Raji (cell line): ENCODE results near the gene TTC3.

Experiments
- POLR2A ChIP-seq: IDR thresholded peaks from 2 replicates; pipeline ENCODE4 v1.6.1; 2011; ENCODE audit warnings: low read depth, low read length, control low read depth; ENCODE audit not compliant: insufficient read depth

Gene TTC3

DNA sequence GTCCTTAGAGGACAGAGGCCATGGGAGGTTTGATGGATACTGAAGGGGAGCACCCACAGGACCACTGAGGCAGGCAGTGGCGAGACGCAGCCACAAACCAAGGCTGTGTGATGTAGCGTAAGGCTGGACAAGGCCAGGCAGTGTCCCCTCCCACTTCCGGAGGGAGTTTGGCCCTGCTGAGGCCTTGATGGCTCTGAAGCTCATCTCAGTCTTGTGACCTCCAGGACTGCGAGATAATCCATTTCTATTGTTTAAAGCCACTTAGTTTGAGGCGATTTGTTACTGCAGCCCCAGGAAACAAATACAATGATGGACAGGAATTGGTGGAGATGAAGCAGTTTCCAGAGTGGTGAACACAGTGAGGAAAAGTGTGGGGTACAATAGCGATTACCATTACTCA is 15.4 kb upstream of the TTC3 start:
- TF ChIP-seq POLR2A, result no peak

DNA sequence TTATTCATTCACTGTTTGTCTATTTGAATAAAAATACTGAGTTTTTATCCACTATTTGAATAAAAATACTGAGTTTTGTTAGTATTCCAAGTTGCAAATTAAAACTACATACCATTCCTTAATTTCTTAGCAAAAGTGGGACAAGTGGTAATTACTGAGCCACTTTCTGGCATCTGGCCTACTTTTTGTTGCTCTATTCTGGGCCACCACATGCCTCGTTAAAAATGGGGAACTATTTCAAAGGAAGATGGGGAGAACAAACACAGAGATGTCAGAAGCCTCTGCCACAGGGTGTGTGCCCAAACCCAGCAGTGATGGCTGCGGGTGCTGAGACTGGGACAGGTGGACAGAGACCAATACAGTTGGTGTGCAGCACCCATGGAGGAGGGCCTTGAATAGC is 14.8 kb upstream of the TTC3 start:
- no peak for TF ChIP-seq POLR2A

DNA sequence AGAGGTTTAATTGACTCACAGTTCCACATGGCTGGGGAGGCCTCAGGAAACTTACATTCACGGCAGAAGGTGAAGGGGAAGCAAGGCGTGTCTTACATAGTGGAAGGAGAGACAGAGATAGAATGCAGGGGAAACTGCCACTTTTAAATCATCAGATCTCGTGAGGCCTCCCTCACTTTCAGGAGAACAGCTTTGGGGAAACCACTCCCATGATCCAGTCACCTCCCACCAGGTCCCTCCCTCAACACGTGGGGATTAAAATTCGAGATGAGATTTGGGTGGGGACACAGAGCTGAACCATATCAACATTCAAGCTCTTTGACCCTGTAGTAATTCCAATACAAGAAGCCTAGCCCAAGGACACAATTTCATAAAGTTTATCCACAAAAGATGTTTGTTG is 13.9 kb upstream of the TTC3 start:
- TF ChIP-seq POLR2A, result no peak

DNA sequence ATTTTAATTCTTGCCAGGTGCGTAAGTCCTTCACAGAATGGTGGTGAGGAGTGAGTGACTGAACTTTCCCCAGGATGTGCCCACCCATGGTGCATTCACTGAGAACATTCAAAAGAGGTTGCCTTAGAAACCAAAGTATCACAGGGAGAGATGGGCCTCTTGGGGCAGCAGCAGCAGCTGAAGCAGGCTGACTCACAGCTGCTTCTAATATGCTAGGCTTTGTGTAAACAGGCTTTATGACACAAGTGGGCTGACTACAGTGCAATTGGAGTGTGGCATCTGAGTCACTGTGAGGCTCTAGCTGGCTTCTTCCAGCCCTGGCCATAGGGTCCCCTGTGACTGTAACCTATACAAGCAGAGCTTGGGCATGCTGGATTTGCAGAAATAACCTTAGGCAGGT is 12.8 kb upstream of the TTC3 start:
- no peak for TF ChIP-seq POLR2A

DNA sequence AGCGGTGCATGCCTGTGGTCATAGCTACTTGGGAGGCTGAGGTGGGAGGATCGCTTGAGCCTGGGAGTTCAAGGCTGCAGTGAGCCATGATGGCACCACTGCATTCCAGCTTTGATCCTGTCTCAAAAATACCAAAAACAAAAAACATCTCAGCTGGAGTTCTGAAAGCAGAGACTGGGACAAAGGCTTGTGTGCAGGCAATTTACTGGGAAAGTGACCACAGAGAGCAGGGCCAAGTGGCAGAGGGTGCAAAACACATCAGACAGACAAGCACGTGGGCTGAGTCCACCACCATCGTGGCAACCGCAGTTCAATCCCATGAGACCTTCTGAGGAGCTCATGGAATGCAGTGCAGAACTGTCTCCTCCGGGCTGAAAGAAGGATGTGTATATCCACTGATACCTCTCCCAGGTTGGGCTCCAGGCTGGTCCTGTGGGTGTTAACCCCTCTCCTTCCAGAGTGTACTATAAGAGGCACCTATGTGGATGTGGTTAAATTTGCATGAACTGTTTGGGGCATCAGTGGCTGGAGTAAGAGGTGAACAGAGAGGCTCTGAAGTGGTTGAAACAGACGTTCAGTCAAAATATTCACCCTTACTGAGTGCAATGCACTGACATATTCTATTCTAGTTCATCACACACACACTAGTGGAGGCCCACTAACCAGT is 11.0 kb upstream of the TTC3 start:
- no peak for TF ChIP-seq POLR2A

GRCh38 chr21:37062593-37062935 is 10.5 kb upstream of the TTC3 start:
- TF ChIP-seq POLR2A, result no peak

DNA sequence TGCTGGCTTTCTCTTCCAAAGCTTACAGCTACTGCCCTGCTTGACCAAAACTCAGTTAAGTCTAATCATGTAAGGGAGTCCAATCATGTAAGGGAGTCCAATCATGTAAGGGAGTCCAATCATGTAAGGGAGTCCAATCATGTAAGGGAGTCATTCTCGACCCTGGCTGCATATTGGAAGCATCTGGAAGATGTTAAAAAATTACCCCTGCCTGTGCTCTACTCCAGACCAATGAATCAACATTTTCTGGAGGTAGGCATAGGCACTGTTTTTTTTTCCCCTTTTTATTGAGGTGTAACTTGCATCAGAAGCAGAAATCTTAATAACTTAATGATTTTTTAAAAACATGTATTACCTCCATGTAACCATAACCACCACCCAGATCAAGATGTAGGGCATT is 9.6 kb upstream of the TTC3 start:
- no peak for TF ChIP-seq POLR2A

DNA sequence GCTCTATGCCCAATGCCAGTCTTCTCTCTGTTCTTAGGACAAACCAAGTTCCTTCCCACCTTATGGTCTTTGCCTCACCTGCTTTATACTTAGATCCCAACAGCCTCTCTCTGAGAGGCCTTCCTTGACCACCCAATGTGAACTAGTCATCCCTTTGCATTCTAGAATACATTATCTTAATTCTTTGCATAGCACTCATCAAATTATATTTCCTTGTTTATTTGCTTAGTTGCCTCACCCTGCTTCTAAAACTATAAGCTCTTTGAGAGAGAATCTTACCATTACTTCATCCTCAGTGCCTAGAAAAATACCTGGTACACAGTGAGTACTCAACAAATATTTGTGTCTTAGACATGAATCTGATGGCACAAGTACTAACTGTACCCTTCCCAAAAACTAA is 8.2 kb upstream of the TTC3 start:
- TF ChIP-seq POLR2A, result no peak

GRCh38 chr21:37065561-37066177 is 7.4 kb upstream of the TTC3 start:
- no peak for TF ChIP-seq POLR2A

DNA sequence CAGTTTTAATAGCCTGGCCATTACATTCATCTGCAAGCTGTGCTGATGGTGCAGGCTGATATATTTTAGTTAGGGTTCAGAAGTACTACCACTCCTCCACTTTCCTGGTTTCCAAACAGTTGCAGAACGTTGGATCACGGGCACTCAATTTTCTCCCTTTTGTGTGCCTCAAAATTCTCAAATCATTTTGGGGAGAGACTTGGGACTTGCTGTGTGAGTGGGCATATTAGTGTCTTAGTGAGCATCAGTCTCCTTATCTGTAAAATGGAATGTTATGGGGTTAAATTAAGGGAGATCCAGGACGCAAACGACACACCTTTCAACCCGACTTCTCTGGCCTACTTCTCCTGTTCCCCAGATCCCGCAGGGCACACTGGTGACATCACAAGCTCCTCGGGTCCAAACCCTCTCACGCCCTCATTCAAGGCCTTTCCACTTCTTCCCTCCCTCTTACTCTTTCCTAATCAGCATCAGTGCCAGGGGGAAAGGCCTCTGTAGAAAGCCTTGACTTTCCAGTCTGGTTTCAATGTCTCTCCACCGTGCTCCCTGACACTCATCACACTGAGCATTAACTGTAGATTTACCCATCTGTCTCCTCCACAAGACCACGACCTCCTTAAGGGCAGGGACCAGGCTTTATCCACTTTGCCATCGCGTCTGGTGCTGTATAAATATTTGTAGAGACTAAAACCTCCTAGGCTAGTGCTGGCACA is 1.3 kb upstream of the TTC3 start:
- peak; percentile 16; the same call in 1 of the 2 replicates for TF ChIP-seq POLR2A

- no peak for TF ChIP-seq POLR2A
Measured at GRCh38 chr21:37072274-37072987, 623 bp upstream of the TTC3 start.

- 0 out of 2 replicates have a peak, but pooled peaks have one; percentile 2 for TF ChIP-seq POLR2A
Measured at GRCh38 chr21:37073417-37074196, 553 bp downstream of the TTC3 start.

- TF ChIP-seq POLR2A, result no peak
Measured at GRCh38 chr21:37074197-37074510, 1.1 kb downstream of the TTC3 start.

GRCh38 chr21:37074546-37074945 is 1.5 kb downstream of the TTC3 start:
- TF ChIP-seq POLR2A, result no peak

GRCh38 chr21:37075214-37075770 is 2.2 kb downstream of the TTC3 start:
- TF ChIP-seq POLR2A, result no peak
